Fibroblast of the conjunctiva (primary cell): ENCODE measurements around the gene PPP2R3B.
A peak's percentile ranks its signal among the peaks of the same experiment; 100 is the strongest.
"Not testable (repeated sequence)": the region's sequence is repeated elsewhere in the genome, so short reads cannot be mapped to it uniquely, and the experiment has no call there.

Experiments used
- DNase-seq: peaks from one replicate; pipeline ENCODE4 v3.0.0-alpha.2; 2010; ENCODE audit warnings: low read depth

PPP2R3B gene

DNA sequence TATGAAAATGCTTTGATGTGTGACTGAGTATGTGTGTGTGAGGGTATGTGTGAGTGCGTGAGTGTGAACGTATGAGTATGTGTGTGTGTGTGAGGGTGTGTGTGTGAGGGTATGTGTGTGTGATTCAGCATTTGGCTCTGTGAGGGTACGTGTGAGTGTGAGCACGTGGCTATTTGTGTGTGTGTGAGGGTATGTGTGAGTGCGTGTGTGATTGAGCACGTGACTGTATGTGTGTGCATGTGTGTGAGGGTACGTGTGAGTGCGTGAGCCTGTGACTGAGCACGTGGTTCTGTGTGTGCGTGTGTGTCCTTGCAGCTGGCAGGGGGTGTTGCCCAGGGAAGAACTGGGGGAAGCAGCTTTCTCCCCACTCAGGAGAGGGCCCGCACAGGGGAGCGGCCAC is 16.1 kb upstream of the PPP2R3B start:
- no peak for DNase-seq

DNA sequence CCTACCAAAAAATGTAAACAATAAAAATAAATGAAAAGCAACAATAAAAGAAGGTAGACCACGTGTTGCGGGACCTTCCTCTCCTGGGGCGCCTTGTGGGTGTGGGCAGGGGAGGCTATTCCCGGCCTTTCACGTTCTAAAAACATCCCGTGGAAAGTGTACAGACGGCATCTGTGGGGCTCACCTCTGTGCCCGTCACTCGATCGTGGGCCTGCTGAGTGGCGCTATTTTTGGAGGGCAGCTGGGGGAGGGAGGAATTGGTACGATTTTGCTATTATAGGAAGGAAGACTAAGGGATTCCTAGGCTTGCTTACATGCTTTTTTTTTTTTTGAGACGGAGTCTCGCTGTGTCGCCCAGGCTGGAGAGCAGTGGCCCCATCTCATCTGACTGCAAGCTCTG is 13.6 kb upstream of the PPP2R3B start:
- no peak for DNase-seq

GRCh38 chrX:397575-397974 is 10.9 kb upstream of the PPP2R3B start:
- peak; percentile 37 for DNase-seq

DNA sequence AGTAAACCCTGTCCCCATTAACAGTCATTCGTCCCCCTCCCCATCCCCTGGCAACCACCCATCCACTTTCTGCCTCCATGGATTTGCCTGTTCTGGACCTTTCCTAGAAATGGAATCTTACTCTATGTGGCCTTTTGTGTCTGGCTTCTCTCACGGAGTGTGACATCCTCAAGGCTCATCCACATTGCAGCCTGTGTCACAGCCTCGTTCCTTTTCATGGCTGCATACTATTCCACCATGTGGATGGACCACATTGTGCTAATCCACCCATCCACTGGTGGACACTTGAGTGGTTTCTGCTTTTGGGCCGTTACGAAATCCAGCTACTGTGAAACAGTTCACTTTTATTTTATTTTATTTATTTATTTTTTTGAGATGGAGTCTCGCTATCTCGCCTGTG is 8.1 kb upstream of the PPP2R3B start:
- DNase-seq = no peak

DNA sequence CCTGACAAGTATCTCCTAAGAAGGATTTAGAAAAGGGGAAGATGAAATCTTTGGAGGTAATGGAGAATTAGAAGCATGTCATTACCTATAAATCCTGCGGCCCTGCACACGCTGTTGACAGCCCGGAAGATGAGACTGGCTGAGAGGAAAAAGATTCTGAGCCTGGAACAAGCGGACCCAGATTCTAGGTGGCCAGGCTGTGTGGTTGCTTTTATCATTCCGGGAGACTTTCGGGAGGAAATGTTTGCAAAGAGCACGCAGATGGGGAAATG is 5.8 kb upstream of the PPP2R3B start:
- DNase-seq = no peak

DNA sequence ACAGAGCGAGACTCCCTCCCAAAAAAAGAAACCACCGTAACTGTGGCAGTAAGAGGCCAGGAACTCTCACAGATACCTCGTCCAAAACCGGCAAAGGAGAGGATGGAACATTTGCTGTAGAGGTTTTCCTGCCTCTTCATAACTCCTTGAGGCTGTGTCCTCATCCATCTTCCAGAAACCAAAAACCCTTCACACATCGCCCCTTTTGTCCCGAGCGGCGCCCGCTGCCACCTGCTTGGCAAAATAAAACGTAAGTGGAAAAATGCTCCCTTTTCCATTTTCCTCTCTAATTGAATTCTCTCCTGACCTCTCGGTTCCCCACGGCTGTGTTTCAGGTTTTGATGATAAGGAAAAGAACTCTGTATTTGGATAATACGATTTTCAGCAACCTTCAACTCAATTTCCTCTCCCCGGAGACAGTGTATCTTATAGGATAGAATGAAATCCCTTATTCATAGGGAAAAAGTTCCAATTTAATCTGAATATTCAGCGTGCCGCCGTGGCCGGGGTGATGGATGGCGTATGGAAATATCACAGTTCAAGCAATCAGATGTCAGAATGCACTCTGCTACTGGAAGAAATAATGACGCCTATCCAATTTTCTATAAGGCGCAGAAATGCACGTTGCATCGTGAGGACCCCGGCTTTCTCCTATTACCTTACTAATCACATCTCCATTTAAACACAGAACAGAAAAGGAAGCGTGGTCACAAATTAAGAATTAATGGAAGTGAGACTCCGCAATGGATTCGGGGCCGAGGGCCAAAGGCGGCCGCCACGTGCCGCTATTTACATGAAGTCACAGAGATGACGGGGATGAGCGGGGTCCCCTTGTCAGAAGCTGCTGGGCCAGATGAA is 5.2 kb upstream of the PPP2R3B start:
- no peak for DNase-seq

DNA sequence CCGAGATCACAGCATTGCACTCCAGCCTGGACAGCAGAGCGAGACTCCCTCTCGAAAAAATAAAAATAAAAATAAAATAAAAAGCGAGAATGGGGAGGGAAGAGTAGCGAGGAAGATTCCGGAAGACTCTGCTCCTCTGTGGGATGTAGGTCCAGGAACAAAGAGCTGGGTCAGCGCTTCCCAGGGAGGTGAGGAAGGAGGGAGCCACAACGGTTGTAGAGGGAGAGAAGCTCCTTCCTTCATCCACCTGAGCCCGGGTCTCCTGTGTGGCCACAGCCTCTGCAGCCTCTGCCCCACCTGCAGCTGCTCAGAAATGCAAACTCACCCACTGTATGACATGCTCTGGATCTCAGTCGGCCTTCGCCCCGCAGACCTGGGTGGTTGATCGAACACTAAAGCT is 3.8 kb upstream of the PPP2R3B start:
- no peak for DNase-seq

DNA sequence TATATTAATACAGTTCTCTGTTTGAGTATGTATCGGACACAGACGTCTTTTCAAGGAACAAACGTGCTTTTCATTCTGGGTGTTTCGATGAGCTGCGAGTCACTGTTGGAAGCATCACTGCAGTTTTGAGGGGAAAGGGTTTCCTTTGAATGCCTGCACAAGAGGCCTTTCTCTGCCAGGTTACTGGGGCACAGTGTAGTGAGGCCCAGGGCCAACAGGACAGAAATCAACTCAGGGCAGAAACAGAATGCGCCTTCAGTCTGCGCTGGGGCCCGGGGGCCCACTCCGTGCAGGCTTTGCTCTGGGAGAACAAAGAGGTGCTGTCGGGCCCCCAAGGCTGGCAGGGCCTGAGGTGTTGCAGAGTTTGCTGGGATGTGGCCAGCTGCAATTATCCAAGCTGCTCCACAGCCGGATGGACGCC is 2.3 kb upstream of the PPP2R3B start:
- DNase-seq = no peak

DNA sequence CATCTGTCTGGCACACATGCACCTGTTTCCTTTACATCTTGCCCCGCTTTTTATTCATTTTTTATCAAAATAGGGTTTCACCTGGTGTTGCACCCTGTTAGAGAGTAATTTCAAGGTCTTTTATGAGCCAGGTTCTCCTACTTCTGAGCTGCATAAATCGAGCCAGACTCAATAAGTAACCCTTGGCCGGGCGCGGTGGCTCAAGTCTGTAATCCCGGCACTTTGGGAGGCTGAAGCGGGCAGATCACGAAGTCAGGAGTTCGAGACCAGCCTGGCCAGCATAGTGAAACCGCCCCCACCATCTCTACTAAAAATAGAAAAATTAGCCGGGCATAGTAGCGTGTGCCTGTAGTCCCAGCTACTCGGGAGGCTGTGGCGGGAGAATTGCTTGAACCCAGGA is 1.0 kb upstream of the PPP2R3B start:
- no peak for DNase-seq

DNA sequence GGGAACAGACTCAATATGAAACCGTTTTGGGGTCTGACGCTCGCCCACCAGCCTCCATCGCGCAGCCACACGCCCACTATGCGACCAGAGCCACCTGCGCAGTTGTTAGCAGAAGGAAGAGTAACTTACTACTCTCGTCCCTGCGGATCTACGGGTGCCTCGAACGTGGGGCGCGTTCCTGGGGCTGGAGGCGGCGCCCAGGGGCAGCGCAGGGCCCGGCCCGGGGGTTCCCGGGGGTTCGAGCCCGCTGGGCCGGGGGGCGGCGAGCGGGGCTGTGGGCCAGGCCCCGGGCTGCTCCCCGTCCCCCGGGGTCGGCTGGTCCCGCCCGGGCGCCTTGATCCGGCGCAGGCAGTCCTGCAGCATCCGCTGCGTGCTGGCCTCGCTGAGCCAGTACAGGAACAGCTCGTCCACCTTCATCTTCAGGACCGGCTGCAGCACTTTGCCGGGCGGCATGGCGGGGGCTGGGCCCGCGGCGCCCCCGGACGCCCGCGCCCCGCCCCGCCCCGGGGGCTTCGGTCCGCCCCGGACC is 404 bp downstream of the PPP2R3B start:
- DNase-seq = no peak

DNA sequence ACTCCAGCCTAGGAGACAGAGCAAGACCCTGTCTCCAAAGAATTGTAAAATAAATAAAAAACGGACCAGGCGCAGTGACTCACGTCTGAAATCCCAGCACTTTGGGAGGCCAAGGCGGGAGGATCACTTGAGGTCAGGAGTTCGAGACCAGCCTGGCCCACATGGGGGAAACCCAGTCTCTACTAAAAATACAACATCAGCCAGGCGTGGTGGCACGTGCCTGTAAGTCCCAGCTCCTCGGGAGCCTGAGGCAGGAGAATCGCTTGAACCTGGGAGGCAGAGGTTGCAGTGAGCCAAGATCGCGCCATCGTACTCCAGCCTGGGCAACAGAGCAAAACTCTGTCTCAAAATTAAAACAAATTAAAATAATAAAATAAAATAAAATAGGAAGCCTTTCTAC is 971 bp downstream of the PPP2R3B start:
- DNase-seq = not testable (repeated sequence)

GRCh38 chrX:384861-385260 is 1.8 kb downstream of the PPP2R3B start:
- DNase-seq = no peak

GRCh38 chrX:378443-378842 is 8.3 kb downstream of the PPP2R3B start:
- DNase-seq = no peak

GRCh38 chrX:376206-376605 is 10.5 kb downstream of the PPP2R3B start:
- not testable (repeated sequence) for DNase-seq

- DNase-seq = no peak
Observed at GRCh38 chrX:375181-376036, 11.3 kb downstream of the PPP2R3B start.

DNA sequence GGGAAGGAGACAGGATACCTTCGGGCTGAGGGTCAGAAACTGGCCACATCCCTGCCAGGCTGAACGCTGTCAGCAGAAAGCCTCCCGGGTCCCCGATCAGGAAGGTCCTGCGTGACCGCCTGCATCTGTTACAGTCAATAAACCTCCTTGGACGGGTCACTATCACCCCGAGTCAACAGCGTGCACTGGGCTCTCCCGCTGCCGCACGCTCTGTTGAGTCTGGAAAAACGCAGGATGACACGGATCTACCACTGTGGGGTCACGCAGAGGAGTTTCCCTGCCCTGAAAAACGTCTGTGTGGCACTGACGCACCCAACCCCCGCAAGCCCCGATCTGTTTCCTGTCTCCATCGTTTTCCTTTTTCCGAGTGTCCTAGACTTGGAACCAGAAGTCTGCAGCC is 12.1 kb downstream of the PPP2R3B start:
- no peak for DNase-seq

GRCh38 chrX:373641-374471 is 12.9 kb downstream of the PPP2R3B start:
- no peak for DNase-seq

DNA sequence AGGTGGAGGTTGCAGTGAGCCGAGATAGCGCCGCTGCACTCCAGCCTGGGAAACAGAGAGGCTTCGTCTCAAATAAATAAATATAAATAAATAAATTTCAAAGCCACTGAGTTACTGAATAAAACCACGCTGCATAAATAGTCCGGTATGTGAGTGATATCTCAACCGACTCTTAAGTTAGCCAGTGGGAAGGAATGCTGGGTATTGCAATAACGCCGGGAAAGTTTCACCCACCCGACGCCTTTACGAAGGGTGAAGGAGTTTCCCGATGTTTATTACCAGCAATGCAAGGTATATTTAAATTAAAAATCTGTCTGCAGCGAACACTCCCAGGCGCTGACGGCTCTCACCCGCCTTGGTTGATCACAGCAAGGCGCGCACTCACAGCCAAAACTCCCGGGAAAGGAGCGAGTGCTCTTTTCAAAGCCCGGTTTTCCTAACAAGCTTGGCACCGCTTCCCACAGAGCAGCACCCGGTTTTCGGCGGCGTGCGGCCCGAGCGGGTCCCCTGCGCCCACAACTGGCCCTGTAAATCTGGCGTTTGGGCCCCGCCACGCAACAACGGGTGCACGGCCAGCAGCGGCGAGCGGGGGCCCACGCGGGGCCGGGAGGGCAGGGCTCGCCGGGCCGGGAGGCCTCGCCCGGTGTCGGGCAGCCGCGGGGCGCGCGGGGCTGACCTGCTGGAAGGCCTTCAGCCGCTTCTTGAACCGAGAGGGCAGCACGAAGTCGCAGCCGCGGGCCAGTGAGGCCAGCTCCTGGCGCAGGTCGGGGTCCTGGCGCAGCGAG is 13.7 kb downstream of the PPP2R3B start:
- no peak for DNase-seq

GRCh38 chrX:371907-372306 is 14.8 kb downstream of the PPP2R3B start:
- DNase-seq = no peak

- no peak for DNase-seq
Observed at GRCh38 chrX:370963-371745, 15.6 kb downstream of the PPP2R3B start.
